Gastroesophageal sphincter (tissue), 3 donors: ENCODE data around the gene CHCHD6.

Source experiments
- EP300 ChIP-seq: sonication (generic); formaldehyde crosslinking; IDR thresholded peaks from one replicate; pipeline ENCODE4 v1.6.1; 2017; ENCODE audit warnings: antibody characterized with exemption, mild to moderate bottlenecking
- POLR2A ChIP-seq, 2 donors: fragments of 450-650 bp; IDR thresholded peaks; one replicate each; pipeline ENCODE4 v1.6.1; 2017; ENCODE audit warnings: antibody characterized with exemption in 2 of 2, mild to moderate bottlenecking in 2 of 2, moderate library complexity in 1 of 2
- POLR2AphosphoS5 ChIP-seq: sonication (generic); formaldehyde crosslinking; IDR thresholded peaks from one replicate; pipeline ENCODE4 v1.6.1; 2017; ENCODE audit warnings: antibody characterized with exemption
- TF ChIP-seq, protein P1 (sequence below), 4 experiments: fragments of 200-600 bp in 2 of 4; fragments of 450-650 bp in 2 of 4; sonication (generic) in 1 of 4; IDR thresholded peaks; one replicate each; pipeline ENCODE4 v1.5.1; 2017 to 2019; ENCODE audit warnings: antibody characterized with exemption in 4 of 4, mild to moderate bottlenecking in 2 of 4, moderate library complexity in 2 of 4

DNA sequence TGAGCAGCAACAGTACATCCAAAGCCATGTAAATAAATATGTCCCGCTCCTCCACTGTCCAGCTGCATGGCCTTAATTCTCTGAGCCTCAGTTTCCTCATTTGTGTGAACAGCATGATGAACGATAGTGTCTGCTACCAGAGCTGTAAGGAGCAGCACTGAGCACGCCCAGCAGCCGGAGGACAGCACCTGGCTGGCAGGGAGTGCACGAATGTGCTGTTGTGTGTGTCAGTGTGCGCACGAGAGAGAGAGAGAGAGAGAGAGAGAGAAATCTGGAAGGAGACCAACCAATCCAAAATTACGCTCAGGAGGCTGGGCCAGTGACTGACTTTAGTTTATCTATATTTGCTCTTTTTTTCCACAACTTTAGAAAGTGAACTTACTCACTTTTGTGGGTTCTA lies 252.3 kb downstream of the CHCHD6 start:
- TF ChIP-seq, protein P1, sequence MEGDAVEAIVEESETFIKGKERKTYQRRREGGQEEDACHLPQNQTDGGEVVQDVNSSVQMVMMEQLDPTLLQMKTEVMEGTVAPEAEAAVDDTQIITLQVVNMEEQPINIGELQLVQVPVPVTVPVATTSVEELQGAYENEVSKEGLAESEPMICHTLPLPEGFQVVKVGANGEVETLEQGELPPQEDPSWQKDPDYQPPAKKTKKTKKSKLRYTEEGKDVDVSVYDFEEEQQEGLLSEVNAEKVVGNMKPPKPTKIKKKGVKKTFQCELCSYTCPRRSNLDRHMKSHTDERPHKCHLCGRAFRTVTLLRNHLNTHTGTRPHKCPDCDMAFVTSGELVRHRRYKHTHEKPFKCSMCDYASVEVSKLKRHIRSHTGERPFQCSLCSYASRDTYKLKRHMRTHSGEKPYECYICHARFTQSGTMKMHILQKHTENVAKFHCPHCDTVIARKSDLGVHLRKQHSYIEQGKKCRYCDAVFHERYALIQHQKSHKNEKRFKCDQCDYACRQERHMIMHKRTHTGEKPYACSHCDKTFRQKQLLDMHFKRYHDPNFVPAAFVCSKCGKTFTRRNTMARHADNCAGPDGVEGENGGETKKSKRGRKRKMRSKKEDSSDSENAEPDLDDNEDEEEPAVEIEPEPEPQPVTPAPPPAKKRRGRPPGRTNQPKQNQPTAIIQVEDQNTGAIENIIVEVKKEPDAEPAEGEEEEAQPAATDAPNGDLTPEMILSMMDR (IDR thresholded peaks at IDR 0.05): no peak
- TF ChIP-seq POLR2AphosphoS5: no peak
- no peak for TF ChIP-seq POLR2A (IDR thresholded peaks at IDR 0.05)
- TF ChIP-seq EP300: no peak
